Right lobe of liver (tissue), 6 donors: ENCODE data around the gene FLT1. TPM values are rescaled to one million over a fixed set of nuclear protein-coding genes. Genes with fewer than 3 reads are reported as not detected.

ENCODE experiments used
- ATAC-seq, 4 donors: fragments of 200-7000 bp; cut with Tn5 transposase; one replicate each; pipeline ENCODE4 v1.9.1; 2020; ENCODE audit warnings: mild to moderate bottlenecking in 4 of 4, moderate library complexity in 4 of 4
- DNase-seq, 3 donors: peaks; one replicate each; pipeline ENCODE4 v3.0.0-alpha.2; 2020
- H3K27ac ChIP-seq, 3 donors: fragments of 200-600 bp; one replicate each; pipeline ENCODE4 v1.8.0; 2022
- H3K27me3 ChIP-seq, 2 donors: fragments of 200-600 bp; one replicate each; pipeline ENCODE4 v1.8.0; 2022
- H3K36me3 ChIP-seq, 4 donors: fragments of 200-600 bp; sonication (generic) in 1 of 4; one replicate each; pipeline versions ENCODE4 v1.5.1 to v1.8.0; 2017 to 2022; ENCODE audit warnings: control low read depth in 1 of 4
- H3K4me1 ChIP-seq, 4 donors: fragments of 200-600 bp; sonication (generic) in 1 of 4; one replicate each; pipeline versions ENCODE4 v1.5.1 to v1.8.0; 2017 to 2022; ENCODE audit warnings: control low read depth in 1 of 4
- H3K4me3 ChIP-seq, 3 donors: fragments of 200-600 bp; one replicate each; pipeline ENCODE4 v1.8.0; 2022
- H3K9me3 ChIP-seq, 4 donors: fragments of 200-600 bp; sonication (generic) in 1 of 4; one replicate each; pipeline versions ENCODE4 v1.5.1 to v1.8.0; 2017 to 2022; ENCODE audit warnings: control low read depth in 1 of 4
- POLR2A ChIP-seq: fragments of 450-650 bp; IDR thresholded peaks from one replicate; pipeline ENCODE4 v1.6.1; 2017; ENCODE audit warnings: antibody characterized with exemption, mild to moderate bottlenecking
- WGBS: methylation state at CpG from one replicate; pipeline ENCODE4 v1.1.6; 2018; ENCODE audit warnings: low coverage, low lambda C conversion rate; ENCODE audit not compliant: insufficient coverage; ENCODE audit errors: missing lambda C conversion rate; 5-methylcytosine and 5-hydroxymethylcytosine counted together
- intact Hi-C, 2 donors: fragments of 100-400 bp; cut with DNase I; formaldehyde crosslinking; loops; one replicate each; pipeline versions ENCODE4 v1.11.2 to v1.14.1; 2022
- total RNA-seq, 6 experiments: library from RNA; depleted of rRNA in 2 of 6; stranded (reverse); fragments of >200 nt in 2 of 6; fragmentation: NEBNext Ultra II Directional in 3 of 6; extraction: Animal tissue kit (Norgen Biotek cat#: 25700) in 3 of 6; gene quantifications; one replicate each; pipeline versions ENCODE4 v1.1.0 to v1.2.4, GENCODE V29; 2016 to 2023
- TF ChIP-seq, protein P1 (sequence below), 4 donors: fragments of 200-600 bp in 3 of 4; fragments of 450-650 bp in 1 of 4; IDR thresholded peaks; one replicate each; pipeline versions ENCODE4 v1.5.1 to v1.8.0; 2016 to 2022; ENCODE audit warnings: antibody characterized with exemption in 4 of 4, mild to moderate bottlenecking in 2 of 4
- donor health status: DM: no; HTN: yes; CAD: no.
- donor health status: DM: no; HTN: no; CAD: no.
- donor health status: DM: no; HTN: no; CAD: no.
- donor health status: DM: no; HTN: yes; CAD: no.
- donor health status: DM: no; HTN: yes; CAD: no.

FLT1 gene
- total RNA-seq, 6 experiments from 2014 or later = 10.6 to 66.4 (median 20.5) TPM

GRCh38 chr13:28501547-28501946 is 6.6 kb upstream of the FLT1 start:
- peak; percentile 61 to 81 (median 76) for ATAC-seq
- H3K4me1 ChIP-seq = no peaks in the 10 kb centered on the region
- intact Hi-C loops = no loop called here
- H3K9me3 ChIP-seq = no peaks in the 10 kb centered on the region
- DNase-seq = peak in 2 of 3 donors; percentile 37 to 61
- no peaks in the 10 kb centered on the region for H3K36me3 ChIP-seq
- no peak for TF ChIP-seq POLR2A
- no peaks in the 10 kb centered on the region for H3K27me3 ChIP-seq
- WGBS = 58% methylated on average over 4 of the region's 6 CpGs
- no peak overlapping the region for H3K27ac ChIP-seq
- H3K4me3 ChIP-seq = no peak overlapping the region

DNA sequence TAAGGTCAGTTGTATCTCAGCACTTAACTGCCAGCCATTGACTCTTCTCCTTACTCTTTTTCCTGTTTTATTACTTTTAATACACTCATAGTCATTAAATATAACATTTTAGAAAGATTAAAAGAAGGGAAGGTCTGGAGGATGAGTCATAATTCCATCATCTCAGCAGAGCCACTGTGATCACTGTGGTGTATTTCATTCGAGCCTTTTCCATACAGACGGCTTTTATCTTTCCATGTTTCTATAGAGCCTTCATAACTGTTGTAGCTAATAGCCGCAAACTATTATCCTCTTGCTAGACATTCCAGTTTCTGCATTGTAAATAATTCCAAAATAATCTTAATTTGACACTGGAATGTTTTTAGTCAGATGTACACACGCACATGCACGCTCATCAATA is 4.7 kb upstream of the FLT1 start:
- Histone ChIP-seq H3K27me3 (peaks cover 0 to 8% of the 10 kb centered on the region in 2 donors), H3K4me1 (peaks cover 0 to 6% (median 0%) of the 10 kb centered on the region in 4 donors), H3K27ac (no peak overlapping the region), H3K9me3 (no peaks in the 10 kb centered on the region), H3K36me3 (no peaks in the 10 kb centered on the region), H3K4me3 (no peak overlapping the region)
- DNase-seq (no peak), ATAC-seq (no peak)
- WGBS = 66% methylated on average over 5 of the region's 5 CpGs
- no peak for TF ChIP-seq POLR2A
- TF ChIP-seq, protein P1, sequence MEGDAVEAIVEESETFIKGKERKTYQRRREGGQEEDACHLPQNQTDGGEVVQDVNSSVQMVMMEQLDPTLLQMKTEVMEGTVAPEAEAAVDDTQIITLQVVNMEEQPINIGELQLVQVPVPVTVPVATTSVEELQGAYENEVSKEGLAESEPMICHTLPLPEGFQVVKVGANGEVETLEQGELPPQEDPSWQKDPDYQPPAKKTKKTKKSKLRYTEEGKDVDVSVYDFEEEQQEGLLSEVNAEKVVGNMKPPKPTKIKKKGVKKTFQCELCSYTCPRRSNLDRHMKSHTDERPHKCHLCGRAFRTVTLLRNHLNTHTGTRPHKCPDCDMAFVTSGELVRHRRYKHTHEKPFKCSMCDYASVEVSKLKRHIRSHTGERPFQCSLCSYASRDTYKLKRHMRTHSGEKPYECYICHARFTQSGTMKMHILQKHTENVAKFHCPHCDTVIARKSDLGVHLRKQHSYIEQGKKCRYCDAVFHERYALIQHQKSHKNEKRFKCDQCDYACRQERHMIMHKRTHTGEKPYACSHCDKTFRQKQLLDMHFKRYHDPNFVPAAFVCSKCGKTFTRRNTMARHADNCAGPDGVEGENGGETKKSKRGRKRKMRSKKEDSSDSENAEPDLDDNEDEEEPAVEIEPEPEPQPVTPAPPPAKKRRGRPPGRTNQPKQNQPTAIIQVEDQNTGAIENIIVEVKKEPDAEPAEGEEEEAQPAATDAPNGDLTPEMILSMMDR (IDR thresholded peaks at IDR 0.05) = no peak
- intact Hi-C loops = no loop called here

DNA sequence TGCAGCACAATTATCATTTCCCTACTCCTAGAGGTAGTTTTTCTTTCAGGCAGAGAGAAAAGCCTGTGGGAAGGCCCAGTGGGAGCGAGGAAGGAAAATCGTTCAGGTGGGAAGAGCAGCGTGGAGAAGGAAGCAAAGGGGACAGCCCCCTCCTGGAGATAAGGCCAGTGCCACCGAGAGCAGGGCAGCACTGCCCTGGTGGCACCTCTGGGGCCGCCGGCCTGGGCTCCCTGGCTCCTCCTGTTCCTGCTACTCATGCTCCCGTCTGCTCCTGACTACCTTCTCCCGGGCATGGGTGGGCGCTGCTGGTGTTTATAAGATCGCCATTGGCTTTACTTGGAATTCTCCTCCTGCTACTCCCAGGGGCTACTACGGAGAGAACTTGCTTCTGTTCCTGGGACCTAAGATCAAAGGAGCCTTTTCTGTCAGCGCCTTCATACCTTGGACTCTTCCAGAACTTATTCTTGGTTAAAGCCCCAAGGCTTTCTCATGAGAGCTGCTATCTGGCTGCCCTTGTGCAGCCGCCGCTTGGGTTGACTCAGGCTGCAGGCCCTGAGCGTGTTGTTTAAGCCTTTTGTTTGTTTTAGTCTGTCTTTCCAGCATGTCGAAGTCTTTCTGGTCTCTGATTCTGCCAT is 3.7 kb upstream of the FLT1 start:
- ATAC-seq (no peak), DNase-seq (no peak)
- 43% methylated on average over 7 of the region's 16 CpGs for WGBS
- H3K27ac ChIP-seq = no peak overlapping the region
- H3K27me3 ChIP-seq = peaks cover 10 to 17% of the 10 kb centered on the region in 2 donors
- H3K4me1 ChIP-seq = peaks cover 0 to 17% (median 0%) of the 10 kb centered on the region in 4 donors
- no peak overlapping the region for H3K4me3 ChIP-seq
- no peaks in the 10 kb centered on the region for H3K36me3 ChIP-seq
- no peak for TF ChIP-seq POLR2A
- TF ChIP-seq, protein P1 (IDR thresholded peaks at IDR 0.05) = no peak
- intact Hi-C loops = no loop called here
- no peaks in the 10 kb centered on the region for H3K9me3 ChIP-seq

DNA sequence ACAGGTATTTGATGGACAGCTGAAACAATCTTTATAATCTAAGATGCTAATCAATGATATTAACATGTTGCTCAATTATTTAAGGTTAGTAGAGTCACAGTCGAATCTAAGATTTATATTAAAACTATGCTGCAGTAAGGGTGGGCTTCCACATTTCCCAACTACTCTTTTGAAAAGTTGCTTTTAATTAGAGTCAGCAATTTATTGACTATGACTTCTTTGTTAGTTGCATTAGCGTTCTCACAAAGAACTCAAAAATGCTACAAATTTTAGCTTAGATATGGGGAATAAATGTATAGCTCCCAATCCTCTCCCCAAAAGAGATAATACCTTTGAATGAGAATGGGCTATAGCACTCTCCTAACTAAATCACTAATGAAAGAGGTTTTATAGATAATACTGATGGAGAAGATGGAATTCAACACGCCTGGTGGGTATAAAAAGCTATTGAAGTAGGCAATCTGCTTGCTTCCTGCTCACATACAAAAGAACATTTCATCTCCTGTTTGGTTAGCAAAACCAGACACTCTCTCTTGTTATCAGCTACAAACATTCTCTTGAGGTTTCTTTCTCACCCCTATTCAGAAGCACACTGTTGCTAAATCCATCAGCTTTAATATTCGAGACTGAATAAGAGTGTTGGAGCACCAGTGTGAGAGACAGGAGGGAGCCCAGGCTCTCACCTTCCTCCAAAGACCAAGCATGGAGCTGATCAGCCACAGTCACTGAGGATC is 2.4 kb upstream of the FLT1 start:
- 25% methylated on average over 4 of the region's 4 CpGs for WGBS
- ATAC-seq = no peak
- intact Hi-C loops = no loop called here

More for the DNA sequence above, 2.4 kb upstream of the FLT1 start:
- no peak overlapping the region for H3K4me3 ChIP-seq
- H3K9me3 ChIP-seq = no peaks in the 10 kb centered on the region
- no peak for DNase-seq
- no peak overlapping the region for H3K27ac ChIP-seq
- H3K27me3 ChIP-seq = peaks cover 22 to 23% of the 10 kb centered on the region in 2 donors
- peaks cover 0 to 17% (median 0%) of the 10 kb centered on the region in 4 donors for H3K4me1 ChIP-seq
- no peaks in the 10 kb centered on the region for H3K36me3 ChIP-seq
- TF ChIP-seq, protein P1 (IDR thresholded peaks at IDR 0.05) = no peak
- TF ChIP-seq POLR2A = no peak
